KG1 (cell line): ENCODE measurements around the gene SEMA3E.

Source experiments
- DNase-seq: peaks from one replicate; lab custom pipeline; 2025; lab: John Stamatoyannopoulos, UW

Gene SEMA3E

GRCh38 chr7:83355143-83355542 lies 293.8 kb downstream of the SEMA3E start:
- no peak for DNase-seq

DNA sequence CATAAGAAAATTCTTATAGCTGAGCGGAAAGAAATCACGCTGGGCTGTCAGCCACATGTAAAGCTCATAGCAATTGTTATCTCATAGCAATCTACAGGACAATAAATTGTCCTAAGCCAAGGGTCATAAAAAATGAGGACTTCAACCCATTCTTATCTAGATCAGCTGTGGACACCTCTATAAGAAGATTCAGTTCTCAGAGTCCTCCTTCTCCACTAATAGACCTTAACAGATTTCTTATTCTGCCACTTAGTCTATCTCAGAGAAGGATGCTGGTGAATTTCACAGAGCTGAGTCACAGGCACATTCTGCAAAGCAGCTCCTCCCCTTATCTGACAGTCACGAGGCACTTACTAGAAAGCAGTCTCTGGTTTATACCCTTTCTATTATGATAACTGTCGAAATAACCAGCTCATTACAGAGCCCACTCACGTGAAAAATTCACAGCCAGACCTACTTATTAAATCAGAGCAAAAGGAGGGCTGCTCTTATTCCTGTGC lies 300.9 kb downstream of the SEMA3E start:
- no peak for DNase-seq

- no peak for DNase-seq
These were observed 309.0 kb downstream of the SEMA3E start for GRCh38 chr7:83339907-83340306.

DNA sequence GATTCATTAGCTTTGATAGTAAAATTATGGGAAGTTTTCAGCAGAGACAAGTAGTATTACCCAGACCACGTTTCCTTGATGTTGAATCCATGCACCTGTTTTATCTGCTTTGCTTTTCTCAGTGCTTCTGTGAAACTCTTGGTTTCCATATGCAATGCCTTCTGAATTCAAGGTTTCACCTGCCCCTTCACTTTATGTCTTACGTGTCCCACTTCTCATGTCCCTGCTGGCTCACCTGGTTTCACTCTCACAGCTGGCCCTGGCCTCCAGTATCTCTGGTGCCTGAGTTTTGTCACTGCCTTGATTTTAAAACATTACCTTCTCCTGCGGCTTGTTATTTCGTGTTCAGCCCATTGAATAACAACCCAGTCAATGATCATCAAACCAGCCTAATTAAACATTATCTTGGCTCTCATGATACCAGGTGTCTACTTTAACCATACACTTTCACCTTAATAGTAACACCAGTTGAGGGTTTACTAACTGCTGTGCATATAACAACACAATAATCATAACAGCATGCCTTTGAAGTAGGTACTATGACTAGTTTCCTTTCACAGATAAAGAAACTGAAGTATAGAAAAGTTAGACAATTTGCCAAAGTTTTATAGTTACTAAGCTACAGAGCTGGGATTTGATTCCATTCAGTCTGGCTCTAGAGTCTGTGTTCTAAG lies 310.5 kb downstream of the SEMA3E start:
- DNase-seq = no peak

DNA sequence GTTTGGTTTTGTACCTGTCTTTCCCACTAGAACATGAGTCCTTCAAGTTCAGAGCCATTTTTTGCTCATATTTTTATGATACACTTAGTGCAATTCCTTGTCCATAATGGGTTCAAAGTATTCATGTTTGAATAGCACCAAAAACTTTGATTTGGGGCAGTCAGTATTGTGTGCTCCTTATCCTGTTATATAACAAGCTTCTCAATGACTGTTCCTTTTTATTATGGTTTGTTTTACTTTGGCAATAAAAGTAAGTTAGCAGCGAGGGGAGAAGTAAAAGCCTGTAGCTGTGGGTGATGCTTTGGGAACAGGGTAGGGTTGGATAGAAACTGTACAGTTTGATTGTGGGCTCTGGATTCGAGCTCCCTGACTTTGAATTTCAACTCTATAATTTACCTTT lies 311.9 kb downstream of the SEMA3E start:
- DNase-seq = no peak

DNA sequence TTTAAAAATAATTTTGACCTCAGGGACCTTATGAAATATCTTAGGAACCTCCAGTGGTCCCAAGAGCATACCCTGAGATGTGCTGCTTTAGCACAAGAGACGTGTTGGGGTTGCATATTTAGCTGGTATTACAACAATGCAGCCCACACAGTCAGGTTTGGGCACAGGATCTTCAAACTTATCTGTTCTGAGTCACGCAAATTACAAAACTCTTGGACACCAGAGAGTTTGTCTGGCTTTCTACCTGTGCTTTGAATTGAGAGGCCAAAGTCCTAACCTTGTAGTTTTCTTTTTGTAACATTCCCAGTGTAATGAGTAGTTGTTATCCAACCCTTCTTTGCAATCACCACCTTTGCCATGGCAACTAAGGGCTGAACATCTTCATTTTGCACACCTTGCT lies 322.7 kb downstream of the SEMA3E start:
- no peak for DNase-seq

- no peak for DNase-seq
These were observed 323.9 kb downstream of the SEMA3E start for GRCh38 chr7:83325083-83325482.

DNA sequence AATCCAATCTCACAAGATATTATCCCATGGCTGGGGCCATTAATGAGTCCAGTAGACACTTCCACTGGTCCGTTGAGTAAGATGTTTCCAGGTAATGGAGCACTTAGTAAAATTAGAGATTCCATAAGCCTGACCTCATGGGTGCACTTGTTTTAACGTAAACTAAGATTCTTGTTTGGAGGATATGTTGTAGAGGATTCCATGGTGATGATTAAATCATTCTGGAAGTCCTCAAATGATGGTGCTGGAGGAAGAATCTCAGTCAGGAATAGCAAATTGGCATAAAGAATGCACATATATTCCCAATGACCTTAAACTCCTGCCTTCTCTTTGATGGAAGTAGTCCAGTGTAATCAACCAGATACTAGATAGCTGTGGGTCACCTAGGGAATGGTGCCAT lies 324.3 kb downstream of the SEMA3E start:
- no peak for DNase-seq

GRCh38 chr7:83321011-83321410 lies 327.9 kb downstream of the SEMA3E start:
- no peak for DNase-seq

GRCh38 chr7:83313931-83314330 lies 335.0 kb downstream of the SEMA3E start:
- no peak for DNase-seq
